ENCODE data around the gene PPP2R5C. TPM values are rescaled to one million over a fixed set of nuclear protein-coding genes. Genes with fewer than 3 reads are reported as not detected.
A peak's percentile ranks its signal among the peaks of the same experiment; 100 is the strongest.

PPP2R5C gene
- total and polyA plus RNA-seq, 3 donors from 2014 or later: 106 to 166 (median 126) TPM

DNA sequence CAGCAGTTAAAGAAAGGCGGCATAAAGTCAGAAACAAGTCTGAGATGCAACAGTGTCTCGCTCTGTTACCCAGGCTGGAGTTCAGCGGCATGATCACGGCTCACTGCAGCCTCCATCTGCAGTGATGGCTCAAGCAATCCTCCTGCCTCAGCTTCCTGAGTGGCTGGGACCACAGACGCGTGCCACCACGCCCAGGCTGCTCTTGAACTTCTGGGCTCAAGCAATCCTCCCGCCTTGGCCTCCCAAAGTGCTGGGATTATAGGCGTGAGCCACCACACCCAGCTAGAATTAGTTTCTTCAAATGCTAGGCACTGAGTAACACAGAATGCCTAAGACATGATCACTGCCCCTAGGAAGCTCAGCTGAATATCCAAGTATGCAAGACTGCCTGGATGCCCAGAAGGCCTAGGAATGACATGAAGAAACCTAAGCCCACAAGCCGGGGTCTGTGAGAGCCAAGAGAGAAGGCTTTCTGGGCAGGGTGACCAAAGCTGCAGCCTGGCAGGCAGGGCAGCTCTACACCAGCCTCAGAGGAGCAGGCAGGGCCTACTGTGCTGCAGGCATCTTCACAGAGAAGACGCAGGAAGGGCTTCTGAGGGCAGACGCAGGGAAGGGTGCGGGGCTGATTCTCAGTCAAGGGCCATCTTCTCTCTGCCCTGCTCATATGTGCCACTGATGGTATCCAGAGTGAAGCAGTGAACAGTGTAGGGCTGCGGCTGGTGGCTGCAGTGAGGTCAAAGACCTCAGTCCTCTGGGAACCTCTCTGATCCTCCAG, 4.3 kb upstream of the PPP2R5C start:
- intact Hi-C loops (cut with DNase I; ENCODE audit: low total_unique reads): no loop called here
- Histone ChIP-seq H3K9me3 (no peaks in the 10 kb centered on the region), H3K27ac (no peak overlapping the region), H3K36me3 (ENCODE audit: low read depth, missing control alignments) (no peaks in the 10 kb centered on the region), H3K4me3 (no peak overlapping the region), H3K27me3 (no peaks in the 10 kb centered on the region), H3K4me1 (peaks cover 10% of the 10 kb centered on the region)
- DNase-seq: no peak
- WGBS, 2 donors: 89 to 95% methylated on average over 13 to 14 of the region's 14 CpGs
- TF ChIP-seq, protein P1, sequence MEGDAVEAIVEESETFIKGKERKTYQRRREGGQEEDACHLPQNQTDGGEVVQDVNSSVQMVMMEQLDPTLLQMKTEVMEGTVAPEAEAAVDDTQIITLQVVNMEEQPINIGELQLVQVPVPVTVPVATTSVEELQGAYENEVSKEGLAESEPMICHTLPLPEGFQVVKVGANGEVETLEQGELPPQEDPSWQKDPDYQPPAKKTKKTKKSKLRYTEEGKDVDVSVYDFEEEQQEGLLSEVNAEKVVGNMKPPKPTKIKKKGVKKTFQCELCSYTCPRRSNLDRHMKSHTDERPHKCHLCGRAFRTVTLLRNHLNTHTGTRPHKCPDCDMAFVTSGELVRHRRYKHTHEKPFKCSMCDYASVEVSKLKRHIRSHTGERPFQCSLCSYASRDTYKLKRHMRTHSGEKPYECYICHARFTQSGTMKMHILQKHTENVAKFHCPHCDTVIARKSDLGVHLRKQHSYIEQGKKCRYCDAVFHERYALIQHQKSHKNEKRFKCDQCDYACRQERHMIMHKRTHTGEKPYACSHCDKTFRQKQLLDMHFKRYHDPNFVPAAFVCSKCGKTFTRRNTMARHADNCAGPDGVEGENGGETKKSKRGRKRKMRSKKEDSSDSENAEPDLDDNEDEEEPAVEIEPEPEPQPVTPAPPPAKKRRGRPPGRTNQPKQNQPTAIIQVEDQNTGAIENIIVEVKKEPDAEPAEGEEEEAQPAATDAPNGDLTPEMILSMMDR (IDR thresholded peaks at IDR 0.05): no peak
- TF ChIP-seq POLR2A (IDR thresholded peaks at IDR 0.05): no peak

DNA sequence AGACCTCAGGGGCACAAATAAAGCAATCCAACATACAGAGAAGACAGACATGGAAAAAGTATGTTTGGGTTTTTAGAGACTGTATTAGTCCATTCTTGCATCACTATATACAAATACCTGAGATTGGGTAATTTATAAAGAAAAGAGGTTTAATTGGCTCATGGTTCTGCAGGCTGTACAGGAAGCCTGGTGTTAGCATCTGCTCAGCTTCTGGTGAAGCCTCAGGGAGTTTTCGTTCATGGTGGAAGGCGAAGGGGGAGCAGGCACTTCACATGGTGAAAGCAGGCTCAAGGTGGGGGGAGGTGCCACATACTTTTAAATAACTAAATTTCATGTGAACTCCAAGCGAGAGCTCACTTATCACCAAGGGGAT, 3.7 kb upstream of the PPP2R5C start:
- no peaks in the 10 kb centered on the region for H3K9me3 ChIP-seq
- TF ChIP-seq POLR2A (IDR thresholded peaks at IDR 0.05): no peak
- TF ChIP-seq, protein P1 (IDR thresholded peaks at IDR 0.05): no peak
- 92 to 94% methylated on average over 3 of the region's 3 CpGs for WGBS, 2 donors
- intact Hi-C loops (cut with DNase I; ENCODE audit: low total_unique reads): no loop called here
- peaks cover 10% of the 10 kb centered on the region for H3K4me1 ChIP-seq
- no peak for DNase-seq
- H3K36me3 ChIP-seq (ENCODE audit: low read depth, missing control alignments): no peaks in the 10 kb centered on the region
- no peak overlapping the region for H3K27ac ChIP-seq
- H3K27me3 ChIP-seq: no peaks in the 10 kb centered on the region
- H3K4me3 ChIP-seq: no peak overlapping the region

DNA sequence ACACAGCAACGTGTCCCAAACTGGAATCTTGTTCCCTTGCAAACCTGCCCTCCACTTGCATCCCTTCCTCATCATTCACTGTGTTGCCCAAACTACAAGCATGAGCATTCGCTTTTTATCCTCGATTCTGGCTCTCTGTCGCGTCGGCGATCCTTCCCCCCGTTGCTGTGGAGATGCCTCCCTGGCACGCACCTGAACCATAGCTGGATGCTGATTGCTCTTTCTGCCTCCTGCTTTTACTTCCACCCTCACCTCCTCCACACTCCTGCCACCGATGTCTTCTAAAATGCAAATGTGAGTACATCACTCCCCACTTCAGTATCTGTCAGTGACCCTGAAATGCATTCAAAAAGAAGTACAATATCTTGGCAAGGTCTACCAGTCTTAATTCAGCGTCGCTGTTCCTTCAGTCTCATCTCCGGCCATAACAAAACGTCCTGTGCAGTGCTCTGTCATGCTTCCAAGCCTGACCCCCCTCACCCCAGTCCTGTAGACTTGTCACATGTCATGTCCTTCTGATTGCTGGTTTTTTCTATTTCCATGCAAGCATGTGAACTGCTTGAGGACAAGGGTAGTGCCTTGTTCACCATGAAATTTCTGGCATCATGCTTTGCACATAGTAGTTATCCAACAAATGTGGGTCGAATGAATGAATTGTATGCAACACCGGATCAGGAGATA, 2.5 kb upstream of the PPP2R5C start:
- intact Hi-C loops (cut with DNase I; ENCODE audit: low total_unique reads): no loop called here
- Histone ChIP-seq H3K27me3 (no peaks in the 10 kb centered on the region), H3K4me1 (peaks cover 10% of the 10 kb centered on the region), H3K36me3 (ENCODE audit: low read depth, missing control alignments) (no peaks in the 10 kb centered on the region), H3K9me3 (no peaks in the 10 kb centered on the region), H3K4me3 (no peak overlapping the region), H3K27ac (no peak overlapping the region)
- no peak for DNase-seq
- no peak for TF ChIP-seq POLR2A (IDR thresholded peaks at IDR 0.05)
- TF ChIP-seq, protein P1 (IDR thresholded peaks at IDR 0.05): no peak
- WGBS, 2 donors: 47 to 55% methylated on average over 16 of the region's 16 CpGs

DNA sequence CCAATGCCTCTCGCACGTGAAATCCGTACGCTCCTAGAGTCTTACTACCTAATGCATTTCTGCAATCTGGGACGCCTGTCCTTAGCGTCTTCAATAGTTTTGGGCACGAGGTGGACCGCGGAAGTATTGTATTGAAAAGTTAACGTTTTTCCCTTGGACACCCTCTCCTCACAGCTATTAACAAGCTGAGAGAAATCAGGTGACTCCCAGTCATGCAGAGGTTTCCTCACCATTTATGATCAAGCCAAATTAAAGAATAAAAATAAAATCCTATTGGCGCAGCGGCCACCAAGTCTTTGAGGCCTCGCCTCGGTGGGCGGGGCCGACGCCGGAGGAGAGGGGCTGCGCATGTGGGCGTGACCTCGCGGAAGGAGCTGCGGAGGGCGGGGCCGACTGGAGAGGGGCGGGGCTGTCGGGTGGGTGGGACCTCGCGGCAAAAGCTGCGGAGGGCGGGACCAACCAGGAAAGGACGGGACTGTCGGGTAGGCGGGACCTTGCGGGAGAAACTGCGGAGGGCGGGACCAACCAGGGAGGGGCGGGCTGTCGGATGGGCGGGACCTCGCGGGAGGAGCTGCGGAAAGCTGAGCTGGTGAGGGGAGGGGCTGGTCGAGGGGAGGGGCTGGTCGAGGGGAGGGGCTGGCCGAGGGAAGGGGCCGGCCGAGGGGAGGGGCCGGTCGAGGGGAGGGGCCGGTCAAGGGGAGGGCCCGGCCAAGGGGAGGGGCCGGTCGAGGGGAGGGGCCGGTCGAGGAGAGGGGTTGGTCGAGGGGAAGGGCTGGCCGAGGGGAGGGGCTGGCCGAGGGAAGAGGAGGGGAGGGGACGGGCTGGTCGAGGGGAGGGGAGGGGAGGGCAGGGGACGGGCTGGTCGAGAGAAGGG, 1.1 kb upstream of the PPP2R5C start:
- 1 to 2% methylated on average over 30 to 47 of the region's 63 CpGs for WGBS, 2 donors

More for the DNA sequence above, 1.1 kb upstream of the PPP2R5C start:
- Histone ChIP-seq H3K27ac (peak overlapping the region; percentile 94 to 96), H3K4me1 (peaks cover 10% of the 10 kb centered on the region), H3K4me3 (peak overlapping the region; percentile 88 to 97), H3K36me3 (ENCODE audit: low read depth, missing control alignments) (no peaks in the 10 kb centered on the region), H3K9me3 (no peaks in the 10 kb centered on the region), H3K27me3 (no peaks in the 10 kb centered on the region)
- DNase-seq: peak; percentile 98
- intact Hi-C loops (cut with DNase I; ENCODE audit: low total_unique reads): loop anchor here (10.0 kb wide), 1 partner anchor 204 kb away; the partner anchor contains the start of gene DYNC1H1
- no peak for TF ChIP-seq POLR2A (IDR thresholded peaks at IDR 0.05)
- TF ChIP-seq, protein P1 (IDR thresholded peaks at IDR 0.05): no peak

Data from testis (tissue), 3 donors.